Skeletal muscle satellite cell (primary cell): Measurements from ENCODE around the gene PGGT1B.
A peak's percentile ranks its signal among the peaks of the same experiment; 100 is the strongest.

Source experiments
- H3K27me3 ChIP-seq: 2 replicates; pipeline ENCODE4 v1.7.0; 2013; ENCODE audit warnings: low read length; ENCODE audit not compliant: control insufficient read depth, insufficient read depth
- H3K36me3 ChIP-seq: 2 replicates; pipeline ENCODE4 v1.7.0; 2013; ENCODE audit warnings: mild to moderate bottlenecking, control low read depth, low read length; ENCODE audit not compliant: insufficient read depth
- H3K4me1 ChIP-seq: 2 replicates; pipeline ENCODE4 v1.7.0; 2013; ENCODE audit warnings: low read length; ENCODE audit not compliant: control insufficient read depth, insufficient read depth
- H3K4me2 ChIP-seq: 2 replicates; pipeline ENCODE4 v1.7.0; 2013; ENCODE audit warnings: mild to moderate bottlenecking, low read length
- H3K4me3 ChIP-seq: 2 replicates; pipeline ENCODE4 v1.7.0; 2013; ENCODE audit warnings: low read length
- H3K9ac ChIP-seq: 2 replicates; pipeline ENCODE4 v1.7.0; 2013; ENCODE audit warnings: mild to moderate bottlenecking, low read depth, low read length, moderate library complexity
- H3K9me3 ChIP-seq: replicated peaks from 2 replicates; pipeline ENCODE4 v1.7.0; 2013; ENCODE audit warnings: mild to moderate bottlenecking, control low read depth, low read length

Gene PGGT1B

GRCh38 chr5:115284021-115284420 is 21.3 kb upstream of the PGGT1B start:
- H3K4me1 ChIP-seq, result no peaks in the 10 kb centered on the region
- H3K36me3 ChIP-seq, result no peaks in the 10 kb centered on the region
- no peak overlapping the region for H3K9ac ChIP-seq
- no peaks in the 10 kb centered on the region for H3K9me3 ChIP-seq
- H3K27me3 ChIP-seq, result no peaks in the 10 kb centered on the region
- no peak overlapping the region for H3K4me3 ChIP-seq
- no peak overlapping the region for H3K4me2 ChIP-seq

- Histone ChIP-seq H3K9me3 (no peaks in the 10 kb centered on the region), H3K4me1 (no peaks in the 10 kb centered on the region), H3K9ac (no peak overlapping the region), H3K36me3 (no peaks in the 10 kb centered on the region), H3K27me3 (no peaks in the 10 kb centered on the region), H3K4me2 (no peak overlapping the region), H3K4me3 (no peak overlapping the region)
These were observed 19.5 kb upstream of the PGGT1B start for GRCh38 chr5:115282131-115282530.

- H3K36me3 ChIP-seq, result peaks cover 4% of the 10 kb centered on the region
- H3K9ac ChIP-seq, result no peak overlapping the region
- no peak overlapping the region for H3K4me3 ChIP-seq
- no peak overlapping the region for H3K4me2 ChIP-seq
- H3K4me1 ChIP-seq, result no peaks in the 10 kb centered on the region
- no peaks in the 10 kb centered on the region for H3K27me3 ChIP-seq
- H3K9me3 ChIP-seq, result no peaks in the 10 kb centered on the region
These were observed 11.9 kb upstream of the PGGT1B start for GRCh38 chr5:115274584-115274983.

GRCh38 chr5:115272297-115272958 is 9.8 kb upstream of the PGGT1B start:
- H3K9me3 ChIP-seq, result no peaks in the 10 kb centered on the region
- no peak overlapping the region for H3K4me2 ChIP-seq
- no peak overlapping the region for H3K4me3 ChIP-seq
- peaks cover 7% of the 10 kb centered on the region for H3K4me1 ChIP-seq
- no peak overlapping the region for H3K9ac ChIP-seq
- no peaks in the 10 kb centered on the region for H3K27me3 ChIP-seq
- H3K36me3 ChIP-seq, result peaks cover 4% of the 10 kb centered on the region

GRCh38 chr5:115271295-115272050 is 8.8 kb upstream of the PGGT1B start:
- Histone ChIP-seq H3K27me3 (no peaks in the 10 kb centered on the region), H3K9ac (no peak overlapping the region), H3K4me2 (no peak overlapping the region), H3K4me1 (peaks cover 7% of the 10 kb centered on the region), H3K4me3 (no peak overlapping the region), H3K36me3 (peaks cover 4% of the 10 kb centered on the region), H3K9me3 (no peaks in the 10 kb centered on the region)

- H3K4me1 ChIP-seq, result peaks cover 13% of the 10 kb centered on the region
- peak overlapping the region; percentile 4 for H3K9ac ChIP-seq
- H3K4me3 ChIP-seq, result no peak overlapping the region
- H3K27me3 ChIP-seq, result no peaks in the 10 kb centered on the region
- no peaks in the 10 kb centered on the region for H3K9me3 ChIP-seq
- no peak overlapping the region for H3K4me2 ChIP-seq
- H3K36me3 ChIP-seq, result no peaks in the 10 kb centered on the region
These were observed 4.9 kb upstream of the PGGT1B start for GRCh38 chr5:115267617-115268016.

GRCh38 chr5:115265220-115265619 is 2.5 kb upstream of the PGGT1B start:
- Histone ChIP-seq H3K4me2 (no peak overlapping the region), H3K4me1 (peaks cover 29% of the 10 kb centered on the region), H3K4me3 (no peak overlapping the region), H3K9me3 (no peaks in the 10 kb centered on the region), H3K9ac (no peak overlapping the region), H3K27me3 (no peaks in the 10 kb centered on the region), H3K36me3 (no peaks in the 10 kb centered on the region)

GRCh38 chr5:115264786-115265185 is 2.1 kb upstream of the PGGT1B start:
- Histone ChIP-seq H3K36me3 (no peaks in the 10 kb centered on the region), H3K9me3 (no peaks in the 10 kb centered on the region), H3K4me1 (peaks cover 31% of the 10 kb centered on the region), H3K9ac (no peak overlapping the region), H3K4me2 (no peak overlapping the region), H3K27me3 (no peaks in the 10 kb centered on the region), H3K4me3 (no peak overlapping the region)

- H3K4me2 ChIP-seq, result peak overlapping the region; percentile 92
- no peaks in the 10 kb centered on the region for H3K27me3 ChIP-seq
- H3K36me3 ChIP-seq, result no peaks in the 10 kb centered on the region
- peaks cover 38% of the 10 kb centered on the region for H3K4me1 ChIP-seq
- H3K9ac ChIP-seq, result peak overlapping the region; percentile 93
- no peaks in the 10 kb centered on the region for H3K9me3 ChIP-seq
- H3K4me3 ChIP-seq, result peak overlapping the region; percentile 93
These were observed 352 bp upstream of the PGGT1B start for GRCh38 chr5:115263078-115263380.

GRCh38 chr5:115262011-115262320 is 711 bp downstream of the PGGT1B start:
- Histone ChIP-seq H3K36me3 (no peaks in the 10 kb centered on the region), H3K4me3 (peak overlapping the region; percentile 93), H3K27me3 (no peaks in the 10 kb centered on the region), H3K4me2 (peak overlapping the region; percentile 92), H3K9me3 (no peaks in the 10 kb centered on the region), H3K9ac (peak overlapping the region; percentile 93), H3K4me1 (peaks cover 35% of the 10 kb centered on the region)

GRCh38 chr5:115260248-115260647 is 2.4 kb downstream of the PGGT1B start:
- Histone ChIP-seq H3K4me2 (peak overlapping the region; percentile 92), H3K36me3 (no peaks in the 10 kb centered on the region), H3K27me3 (no peaks in the 10 kb centered on the region), H3K4me1 (peaks cover 35% of the 10 kb centered on the region), H3K9ac (no peak overlapping the region), H3K9me3 (no peaks in the 10 kb centered on the region), H3K4me3 (no peak overlapping the region)

- H3K4me3 ChIP-seq, result no peak overlapping the region
- H3K9ac ChIP-seq, result no peak overlapping the region
- H3K36me3 ChIP-seq, result no peaks in the 10 kb centered on the region
- H3K27me3 ChIP-seq, result no peaks in the 10 kb centered on the region
- H3K9me3 ChIP-seq, result no peaks in the 10 kb centered on the region
- H3K4me1 ChIP-seq, result peaks cover 31% of the 10 kb centered on the region
- peak overlapping the region; percentile 17 for H3K4me2 ChIP-seq
These were observed 4.7 kb downstream of the PGGT1B start for GRCh38 chr5:115257981-115258380.
